Esophagus squamous epithelium (tissue), 5 donors: ENCODE data around the gene ZNF516. TPM values are rescaled to one million over a fixed set of nuclear protein-coding genes. Genes with fewer than 3 reads are reported as not detected.

ENCODE experiments used
- DNase-seq: peaks from one replicate; lab custom pipeline; 2025; lab: John Stamatoyannopoulos, UW
- H3K27ac ChIP-seq, 4 donors: fragments of 200-600 bp; sonication (generic); one replicate each; pipeline ENCODE4 v1.5.1; 2016 to 2019; ENCODE audit warnings: mild to moderate bottlenecking in 1 of 4
- H3K27me3 ChIP-seq, 4 donors: fragments of 200-600 bp; sonication (generic); 1 replicate in 3 of 4; 2 replicates in 1 of 4; pipeline versions ENCODE4 v1.5.1 to v1.6.0; 2017 to 2021; ENCODE audit warnings: antibody characterized with exemption in 1 of 4
- H3K36me3 ChIP-seq, 3 donors: fragments of 200-600 bp; sonication (generic); one replicate each; pipeline ENCODE4 v1.5.1; 2016 to 2019
- H3K4me1 ChIP-seq, 3 donors: fragments of 200-600 bp; sonication (generic); one replicate each; pipeline ENCODE4 v1.5.1; 2017 to 2019
- H3K4me3 ChIP-seq, 4 donors: fragments of 200-600 bp; sonication (generic); 1 replicate in 3 of 4; 2 replicates in 1 of 4; pipeline ENCODE4 v1.5.1; 2016 to 2019; ENCODE audit warnings: mild to moderate bottlenecking in 2 of 4, moderate library complexity in 1 of 4
- H3K9me3 ChIP-seq, 3 donors: fragments of 200-600 bp; sonication (generic); one replicate each; pipeline ENCODE4 v1.5.1; 2016 to 2019
- CTCF ChIP-seq, 6 experiments: fragments of 450-650 bp in 4 of 6; fragments of 200-600 bp in 2 of 6; sonication (generic) in 2 of 6; IDR thresholded peaks; one replicate each; pipeline ENCODE4 v1.5.1; 2016 to 2019; ENCODE audit warnings: antibody characterized with exemption in 6 of 6, mild to moderate bottlenecking in 4 of 6, moderate library complexity in 4 of 6
- POLR2A ChIP-seq, 4 donors: fragments of 450-650 bp; IDR thresholded peaks; one replicate each; pipeline ENCODE4 v1.6.1; 2017; ENCODE audit warnings: antibody characterized with exemption in 4 of 4, mild to moderate bottlenecking in 4 of 4, moderate library complexity in 3 of 4
- WGBS, 2 donors: methylation state at CpG; one replicate each; pipeline ENCODE4 v1.1.5; 2018; 5-methylcytosine and 5-hydroxymethylcytosine counted together
- intact Hi-C: fragments of 100-400 bp; cut with DNase I; formaldehyde crosslinking; loops from one replicate; pipeline ENCODE4 v1.15.0; 2022
- total RNA-seq, 4 donors: library from RNA; depleted of rRNA; stranded (reverse); fragments of >200 nt; gene quantifications; one replicate each; pipeline ENCODE4 v1.1.0, GENCODE V29; 2016
- donor health status: DM: yes; HTN: yes; CAD: no.

The ZNF516 gene
- total RNA-seq, 4 donors from 2014 or later = 18.0 to 23.9 (median 19.2) TPM

- H3K27me3 ChIP-seq = peaks cover 0 to 5% (median 0%) of the 10 kb centered on the region in 4 donors
- H3K9me3 ChIP-seq = no peaks in the 10 kb centered on the region
- no peaks in the 10 kb centered on the region for H3K36me3 ChIP-seq
- peaks cover 0 to 12% (median 0%) of the 10 kb centered on the region in 3 donors for H3K4me1 ChIP-seq
- H3K4me3 ChIP-seq = no peak overlapping the region
- no peak for TF ChIP-seq CTCF (IDR thresholded peaks at IDR 0.05)
- no peak for TF ChIP-seq POLR2A (IDR thresholded peaks at IDR 0.05)
- intact Hi-C loops = no loop called here
- 75 to 76% methylated on average over 11 of the region's 11 CpGs for WGBS, 2 donors
- peak overlapping the region; percentile 9 to 75 (median 63) for H3K27ac ChIP-seq
- no peak for DNase-seq
These were observed 26.5 kb upstream of the ZNF516 start for GRCh38 chr18:76521417-76522121.

- 47 to 55% methylated on average over 18 of the region's 18 CpGs for WGBS, 2 donors
- H3K4me3 ChIP-seq = peak overlapping the region in 3 of 4 donors; percentile 24 to 56 (median 34)
- intact Hi-C loops = no loop called here
- no peaks in the 10 kb centered on the region for H3K9me3 ChIP-seq
- no peak for DNase-seq
- H3K4me1 ChIP-seq = no peaks in the 10 kb centered on the region
- TF ChIP-seq POLR2A (IDR thresholded peaks at IDR 0.05) = no peak
- no peak for TF ChIP-seq CTCF (IDR thresholded peaks at IDR 0.05)
- H3K36me3 ChIP-seq = no peaks in the 10 kb centered on the region
- no peaks in the 10 kb centered on the region for H3K27me3 ChIP-seq
- H3K27ac ChIP-seq = peak overlapping the region; percentile 31 to 83 (median 70)
These were observed 24.0 kb upstream of the ZNF516 start for GRCh38 chr18:76518860-76519538.

GRCh38 chr18:76518123-76518859 is 23.2 kb upstream of the ZNF516 start:
- H3K27me3 ChIP-seq = no peaks in the 10 kb centered on the region
- H3K4me3 ChIP-seq = peak overlapping the region in 3 of 4 donors; percentile 24 to 56 (median 34)
- H3K4me1 ChIP-seq = no peaks in the 10 kb centered on the region
- DNase-seq = no peak
- H3K36me3 ChIP-seq = no peaks in the 10 kb centered on the region
- no peaks in the 10 kb centered on the region for H3K9me3 ChIP-seq
- peak overlapping the region; percentile 31 to 83 (median 70) for H3K27ac ChIP-seq
- intact Hi-C loops = no loop called here
- TF ChIP-seq POLR2A (IDR thresholded peaks at IDR 0.05) = no peak
- WGBS, 2 donors = 35 to 43% methylated on average over 22 to 24 of the region's 25 CpGs

GRCh38 chr18:76515576-76515975 is 20.5 kb upstream of the ZNF516 start:
- intact Hi-C loops = no loop called here
- TF ChIP-seq POLR2A (IDR thresholded peaks at IDR 0.05) = no peak
- no peak for TF ChIP-seq CTCF (IDR thresholded peaks at IDR 0.05)
- no peaks in the 10 kb centered on the region for H3K9me3 ChIP-seq

GRCh38 chr18:76514573-76514972 is 19.5 kb upstream of the ZNF516 start:
- Histone ChIP-seq H3K4me1 (no peaks in the 10 kb centered on the region), H3K36me3 (no peaks in the 10 kb centered on the region), H3K27ac (no peak overlapping the region), H3K27me3 (no peaks in the 10 kb centered on the region), H3K9me3 (no peaks in the 10 kb centered on the region), H3K4me3 (no peak overlapping the region)
- WGBS, 2 donors = 70 to 85% methylated on average over 8 to 10 of the region's 10 CpGs
- TF ChIP-seq CTCF (IDR thresholded peaks at IDR 0.05) (no peak), POLR2A (IDR thresholded peaks at IDR 0.05) (no peak)
- DNase-seq = no peak
- intact Hi-C loops = no loop called here

More at GRCh38 chr18:76515576-76515975, 20.5 kb upstream of the ZNF516 start:
- H3K4me1 ChIP-seq = no peaks in the 10 kb centered on the region
- 75 to 93% methylated on average over 3 of the region's 3 CpGs for WGBS, 2 donors
- H3K4me3 ChIP-seq = no peak overlapping the region
- no peak for DNase-seq
- H3K36me3 ChIP-seq = no peaks in the 10 kb centered on the region
- no peak overlapping the region for H3K27ac ChIP-seq
- H3K27me3 ChIP-seq = no peaks in the 10 kb centered on the region
